Upper lobe of left lung (tissue), 6 donors: Measurements from ENCODE around the gene MLC1. TPM values are rescaled to one million over a fixed set of nuclear protein-coding genes. Genes with fewer than 3 reads are reported as not detected.

Source experiments
- ATAC-seq, 2 donors: fragments of 200-7000 bp; cut with Tn5 transposase; one replicate each; pipeline ENCODE4 v1.9.1; 2022; ENCODE audit warnings: mild to moderate bottlenecking in 2 of 2, moderate library complexity in 2 of 2; ENCODE audit not compliant: low FRiP score in 2 of 2
- DNase-seq, 2 donors: peaks; one replicate each; pipeline ENCODE4 v3.0.0-alpha.2; 2019 to 2020
- H3K27ac ChIP-seq, 4 donors: fragments of 200-600 bp; sonication (generic); one replicate each; pipeline ENCODE4 v1.5.1; 2016 to 2019
- H3K27me3 ChIP-seq, 4 donors: fragments of 200-600 bp; sonication (generic); one replicate each; pipeline ENCODE4 v1.5.1; 2017 to 2019
- H3K36me3 ChIP-seq, 4 donors: fragments of 200-600 bp; sonication (generic); one replicate each; pipeline ENCODE4 v1.5.1; 2016 to 2019
- H3K4me1 ChIP-seq, 4 donors: fragments of 200-600 bp; sonication (generic); one replicate each; pipeline ENCODE4 v1.5.1; 2018 to 2019
- H3K4me3 ChIP-seq, 4 donors: fragments of 200-600 bp; sonication (generic); one replicate each; pipeline ENCODE4 v1.5.1; 2017 to 2019; ENCODE audit warnings: mild to moderate bottlenecking in 2 of 4, moderate library complexity in 1 of 4
- H3K9me3 ChIP-seq, 4 donors: fragments of 200-600 bp; sonication (generic); one replicate each; pipeline ENCODE4 v1.5.1; 2018 to 2019
- CTCF ChIP-seq, 6 experiments: fragments of 450-650 bp in 4 of 6; fragments of 200-600 bp in 2 of 6; sonication (generic) in 2 of 6; IDR thresholded peaks; one replicate each; pipeline ENCODE4 v1.5.1; 2016 to 2019; ENCODE audit warnings: antibody characterized with exemption in 6 of 6
- EP300 ChIP-seq, 4 donors: sonication (generic); formaldehyde crosslinking; IDR thresholded peaks; one replicate each; pipeline ENCODE4 v1.5.1; 2017; ENCODE audit warnings: antibody characterized with exemption in 4 of 4, control low read depth in 2 of 4
- POLR2A ChIP-seq, 4 donors: fragments of 450-650 bp; IDR thresholded peaks; one replicate each; pipeline ENCODE4 v1.5.1; 2016 to 2017; ENCODE audit warnings: antibody characterized with exemption in 4 of 4, mild to moderate bottlenecking in 2 of 4
- POLR2AphosphoS5 ChIP-seq, 2 donors: sonication (generic); formaldehyde crosslinking; IDR thresholded peaks; one replicate each; pipeline ENCODE4 v1.5.1; 2017; ENCODE audit warnings: antibody characterized with exemption in 2 of 2
- WGBS, 2 donors: methylation state at CpG; one replicate each; pipeline ENCODE4 v1.1.5; 2017 to 2018; 5-methylcytosine and 5-hydroxymethylcytosine counted together
- total RNA-seq, 6 donors: library from RNA; depleted of rRNA in 4 of 6; stranded (reverse); fragments of >200 nt in 4 of 6; gene quantifications; one replicate each; pipeline versions ENCODE4 v1.1.0 to v1.2.1, GENCODE V29; 2016 to 2021
- donor health status: DM: no; HTN: no; CAD: no; lungs with moderate emphysema.
- donor health status: DM: no; HTN: yes; CAD: no; lungs with severe emphysema.

The MLC1 gene
- total RNA-seq, 6 donors from 2014 or later, result 0.78 to 3.1 (median 1.2) TPM

GRCh38 chr22:50082197-50082715 is 3.0 kb downstream of the MLC1 start:
- TF ChIP-seq POLR2AphosphoS5 (IDR thresholded peaks at IDR 0.05), result no peak
- no peak for TF ChIP-seq EP300 (IDR thresholded peaks at IDR 0.05)
- TF ChIP-seq CTCF (IDR thresholded peaks at IDR 0.05), result no peak
- no peak for TF ChIP-seq POLR2A (IDR thresholded peaks at IDR 0.05)
- H3K27ac ChIP-seq, result no peak overlapping the region
- H3K27me3 ChIP-seq, result no peaks in the 10 kb centered on the region
- peaks cover 0 to 10% (median 0%) of the 10 kb centered on the region in 4 donors for H3K4me1 ChIP-seq
- DNase-seq, result no peak
- no peak overlapping the region for H3K4me3 ChIP-seq
- ATAC-seq, result no peak
- 83 to 92% methylated on average over 12 to 18 of the region's 18 CpGs for WGBS, 2 donors
- H3K9me3 ChIP-seq, result no peaks in the 10 kb centered on the region
- H3K36me3 ChIP-seq, result no peaks in the 10 kb centered on the region

GRCh38 chr22:50081426-50082196 is 3.6 kb downstream of the MLC1 start:
- H3K36me3 ChIP-seq, result no peaks in the 10 kb centered on the region
- DNase-seq (peak in 1 of 2 donors; percentile 65), ATAC-seq (no peak)
- TF ChIP-seq POLR2A (IDR thresholded peaks at IDR 0.05), result no peak
- TF ChIP-seq CTCF (IDR thresholded peaks at IDR 0.05), result no peak
- no peak for TF ChIP-seq EP300 (IDR thresholded peaks at IDR 0.05)
- TF ChIP-seq POLR2AphosphoS5 (IDR thresholded peaks at IDR 0.05), result no peak
- WGBS, 2 donors, result 89% methylated on average over 20 to 23 of the region's 27 CpGs
- no peaks in the 10 kb centered on the region for H3K9me3 ChIP-seq
- peaks cover 0 to 10% (median 0%) of the 10 kb centered on the region in 4 donors for H3K4me1 ChIP-seq
- H3K4me3 ChIP-seq, result no peak overlapping the region
- H3K27ac ChIP-seq, result no peak overlapping the region
- no peaks in the 10 kb centered on the region for H3K27me3 ChIP-seq

GRCh38 chr22:50080077-50080465 is 5.2 kb downstream of the MLC1 start:
- Histone ChIP-seq H3K27ac (no peak overlapping the region), H3K4me1 (peaks cover 0 to 10% (median 0%) of the 10 kb centered on the region in 4 donors), H3K36me3 (no peaks in the 10 kb centered on the region), H3K27me3 (no peaks in the 10 kb centered on the region), H3K9me3 (no peaks in the 10 kb centered on the region), H3K4me3 (no peak overlapping the region)
- 81 to 83% methylated on average over 12 to 13 of the region's 13 CpGs for WGBS, 2 donors
- no peak for TF ChIP-seq POLR2AphosphoS5 (IDR thresholded peaks at IDR 0.05)
- no peak for TF ChIP-seq POLR2A (IDR thresholded peaks at IDR 0.05)
- TF ChIP-seq CTCF (IDR thresholded peaks at IDR 0.05), result no peak
- TF ChIP-seq EP300 (IDR thresholded peaks at IDR 0.05), result no peak
- DNase-seq (no peak), ATAC-seq (no peak)

- Histone ChIP-seq H3K4me1 (no peaks in the 10 kb centered on the region), H3K27me3 (no peaks in the 10 kb centered on the region), H3K36me3 (no peaks in the 10 kb centered on the region), H3K9me3 (no peaks in the 10 kb centered on the region), H3K4me3 (no peak overlapping the region), H3K27ac (peak overlapping the region in 1 of 4 donors; percentile 67)
- TF ChIP-seq EP300 (IDR thresholded peaks at IDR 0.05) (no peak), CTCF (IDR thresholded peaks at IDR 0.05) (no peak), POLR2A (IDR thresholded peaks at IDR 0.05) (no peak), POLR2AphosphoS5 (IDR thresholded peaks at IDR 0.05) (no peak)
- DNase-seq (no peak), ATAC-seq (no peak)
- 81 to 82% methylated on average over 9 of the region's 9 CpGs for WGBS, 2 donors
Measured at GRCh38 chr22:50078761-50079160, 6.5 kb downstream of the MLC1 start.
